ENCODE data around the gene TAC4. TPM values are rescaled to one million over a fixed set of nuclear protein-coding genes. Genes with fewer than 3 reads are reported as not detected.

TAC4 gene
- total RNA-seq, 1 donor from 2014 or later: not detected

- Histone ChIP-seq H3K4me2 (ENCODE audit: low read length) (no peak overlapping the region), H3K79me2 (ENCODE audit: insufficient read depth, low read length) (no peaks in the 10 kb centered on the region), H4K20me1 (ENCODE audit: insufficient read depth, low read length) (no peaks in the 10 kb centered on the region), H2AFZ (ENCODE audit: low read depth, low read length) (no peak overlapping the region), H3K27me3 (ENCODE audit: insufficient read depth, low read length) (peaks cover 7% of the 10 kb centered on the region), H3K9ac (ENCODE audit: low read length) (no peak overlapping the region), H3K4me1 (ENCODE audit: insufficient read depth, low read length) (peaks cover 5% of the 10 kb centered on the region), H3K36me3 (ENCODE audit: insufficient read depth, low read length) (no peaks in the 10 kb centered on the region), H3K27ac (ENCODE audit: low read depth, low read length) (no peak overlapping the region), H3K4me3 (ENCODE audit: insufficient read depth, low read depth, low read length) (no peak overlapping the region), H3K9me3 (ENCODE audit: insufficient read depth, low read depth, low read length) (no peaks in the 10 kb centered on the region)
- H3K9me3 Mint-ChIP-seq (ENCODE audit: unreplicated experiment): no peaks in the 10 kb centered on the region
- H3K4me3 Mint-ChIP-seq (ENCODE audit: unreplicated experiment): no peak overlapping the region
- peaks cover 3% of the 10 kb centered on the region for H3K36me3 Mint-ChIP-seq (ENCODE audit: low read depth, unreplicated experiment)
- no peaks in the 10 kb centered on the region for H3K4me1 Mint-ChIP-seq (ENCODE audit: low read depth, unreplicated experiment)
- TF ChIP-seq CTCF (IDR thresholded peaks at IDR 0.05; ENCODE audit: insufficient read depth, low read depth, low read length): no peak
- TF ChIP-seq EZH2 (IDR thresholded peaks at IDR 0.05; ENCODE audit: insufficient read depth, low read length): no peak
- H3K27ac Mint-ChIP-seq (ENCODE audit: unreplicated experiment): no peak overlapping the region
- H3K27me3 Mint-ChIP-seq (ENCODE audit: low read depth, unreplicated experiment): peaks cover 38% of the 10 kb centered on the region
- FAIRE-seq (no peak), DNase-seq (ENCODE audit: low read depth) (no peak)
These were observed 12.4 kb upstream of the TAC4 start for GRCh38 chr17:49859991-49860953.

- H4K20me1 ChIP-seq (ENCODE audit: insufficient read depth, low read length): no peaks in the 10 kb centered on the region
- no peaks in the 10 kb centered on the region for H3K9me3 Mint-ChIP-seq (ENCODE audit: unreplicated experiment)
- no peak for TF ChIP-seq CTCF (IDR thresholded peaks at IDR 0.05; ENCODE audit: insufficient read depth, low read depth, low read length)
- no peak for TF ChIP-seq EZH2 (IDR thresholded peaks at IDR 0.05; ENCODE audit: insufficient read depth, low read length)
- H3K27ac Mint-ChIP-seq (ENCODE audit: unreplicated experiment): peak overlapping the region; percentile 47
- peaks cover 49% of the 10 kb centered on the region for H3K27me3 Mint-ChIP-seq (ENCODE audit: low read depth, unreplicated experiment)
- peaks cover 5% of the 10 kb centered on the region for H3K4me1 ChIP-seq (ENCODE audit: insufficient read depth, low read length)
- no peak overlapping the region for H2AFZ ChIP-seq (ENCODE audit: low read depth, low read length)
- DNase-seq (ENCODE audit: low read depth) (no peak), FAIRE-seq (no peak)
- H3K36me3 ChIP-seq (ENCODE audit: insufficient read depth, low read length): no peaks in the 10 kb centered on the region
- H3K4me3 ChIP-seq (ENCODE audit: insufficient read depth, low read depth, low read length): no peak overlapping the region
- H3K4me3 Mint-ChIP-seq (ENCODE audit: unreplicated experiment): no peak overlapping the region
- no peaks in the 10 kb centered on the region for H3K9me3 ChIP-seq (ENCODE audit: insufficient read depth, low read depth, low read length)
- H3K9ac ChIP-seq (ENCODE audit: low read length): no peak overlapping the region
- H3K4me2 ChIP-seq (ENCODE audit: low read length): no peak overlapping the region
- no peaks in the 10 kb centered on the region for H3K79me2 ChIP-seq (ENCODE audit: insufficient read depth, low read length)
- peaks cover 3% of the 10 kb centered on the region for H3K36me3 Mint-ChIP-seq (ENCODE audit: low read depth, unreplicated experiment)
- peaks cover 16% of the 10 kb centered on the region for H3K27me3 ChIP-seq (ENCODE audit: insufficient read depth, low read length)
- H3K27ac ChIP-seq (ENCODE audit: low read depth, low read length): no peak overlapping the region
- no peaks in the 10 kb centered on the region for H3K4me1 Mint-ChIP-seq (ENCODE audit: low read depth, unreplicated experiment)
These were observed 10.9 kb upstream of the TAC4 start for GRCh38 chr17:49858796-49859195.

- Histone ChIP-seq H3K4me2 (ENCODE audit: low read length) (no peak overlapping the region), H3K36me3 (ENCODE audit: insufficient read depth, low read length) (no peaks in the 10 kb centered on the region), H3K4me3 (ENCODE audit: insufficient read depth, low read depth, low read length) (no peak overlapping the region), H3K27ac (ENCODE audit: low read depth, low read length) (no peak overlapping the region), H3K9ac (ENCODE audit: low read length) (no peak overlapping the region), H3K27me3 (ENCODE audit: insufficient read depth, low read length) (peaks cover 16% of the 10 kb centered on the region), H2AFZ (ENCODE audit: low read depth, low read length) (no peak overlapping the region), H3K79me2 (ENCODE audit: insufficient read depth, low read length) (no peaks in the 10 kb centered on the region), H3K4me1 (ENCODE audit: insufficient read depth, low read length) (peaks cover 10% of the 10 kb centered on the region), H3K9me3 (ENCODE audit: insufficient read depth, low read depth, low read length) (no peaks in the 10 kb centered on the region), H4K20me1 (ENCODE audit: insufficient read depth, low read length) (no peaks in the 10 kb centered on the region)
- no peak for DNase-seq (ENCODE audit: low read depth)
- TF ChIP-seq CTCF (IDR thresholded peaks at IDR 0.05; ENCODE audit: insufficient read depth, low read depth, low read length) (no peak), EZH2 (IDR thresholded peaks at IDR 0.05; ENCODE audit: insufficient read depth, low read length) (no peak)
- H3K36me3 Mint-ChIP-seq (ENCODE audit: low read depth, unreplicated experiment): peaks cover 5% of the 10 kb centered on the region
- H3K4me3 Mint-ChIP-seq (ENCODE audit: unreplicated experiment): no peak overlapping the region
- H3K4me1 Mint-ChIP-seq (ENCODE audit: low read depth, unreplicated experiment): peaks cover 2% of the 10 kb centered on the region
- peaks cover 61% of the 10 kb centered on the region for H3K27me3 Mint-ChIP-seq (ENCODE audit: low read depth, unreplicated experiment)
- FAIRE-seq: no peak
- H3K27ac Mint-ChIP-seq (ENCODE audit: unreplicated experiment): no peak overlapping the region
- no peaks in the 10 kb centered on the region for H3K9me3 Mint-ChIP-seq (ENCODE audit: unreplicated experiment)
These were observed 6.3 kb upstream of the TAC4 start for GRCh38 chr17:49854126-49854525.
